HEK293T (cell line): ENCODE data around the gene MAU2.

Source experiments
- ELF4 ChIP-seq: fragments of 450-650 bp; IDR thresholded peaks from 2 replicates; pipeline ENCODE4 v1.6.1; 2017; ENCODE audit warnings: antibody characterized with exemption
- SP1 ChIP-seq: fragments of 450-650 bp; IDR thresholded peaks from 2 replicates; pipeline ENCODE4 v1.6.1; 2017

- TF ChIP-seq ELF4 (no peak), SP1 (no peak)
Measured at GRCh38 chr19:19276386-19276785, 44.2 kb upstream of the MAU2 start.
